HCT116 (cell line): ENCODE data around the gene MCOLN1. TPM values are rescaled to one million over a fixed set of nuclear protein-coding genes. Genes with fewer than 3 reads are reported as not detected.

Source experiments
- ATAC-seq: fragments of 200-7000 bp; cut with Tn5 transposase; 2 replicates; pipeline ENCODE4 v1.9.1; 2020; ENCODE audit warnings: mild to moderate bottlenecking, moderate library complexity
- BruUV-seq: library from RNA; stranded (reverse); fragments of 400-500 nt; replicated peaks from 2 replicates; lab custom pipeline; 2021; lab: Mats Ljungman, UMichigan
- CTCF ChIA-PET: fragments of 300-600 bp; sonication (Branson Sonifier 250); formaldehyde crosslinking; loops from one replicate; lab custom pipeline; 2021; ENCODE audit warnings: antibody characterized with exemption; lab: Charles Lee
- POLR2A ChIA-PET: fragments of 300-600, 350-600 bp; sonication (Branson Sonifier 250); formaldehyde crosslinking; loops from one replicate; lab custom pipeline; 2021; ENCODE audit warnings: antibody characterized with exemption; lab: Charles Lee
- RAD21 ChIA-PET, 2 experiments: fragments of 300-600 bp; sonication (Branson Sonifier 250); formaldehyde crosslinking; loops; one replicate each; lab custom pipeline; 2023; ENCODE audit warnings: low total read pairs in 2 of 2; ENCODE audit not compliant: uncharacterized antibody in 2 of 2, unreplicated experiment in 2 of 2, low non-redundant PET in 1 of 2; lab: Charles Lee
- DNase-seq: peaks from one replicate; pipeline ENCODE4 v3.0.0-alpha.2; 2010; ENCODE audit warnings: low read depth, low spot score
- H2AFZ ChIP-seq: fragments of 200-600 bp; shearing (Covaris generic), sonication (generic); 2 replicates; pipeline ENCODE4 v1.6.1; 2017; ENCODE audit warnings: low read depth, mixed run types, mixed read lengths, antibody characterized with exemption, low read length; ENCODE audit not compliant: poor library complexity, severe bottlenecking
- H3K27ac ChIP-seq: 2 replicates; pipeline ENCODE4 v1.5.1; 2012; ENCODE audit warnings: low read depth, low read length
- H3K27me3 ChIP-seq: fragments of 200-600 bp; sonication (generic); 2 replicates; pipeline ENCODE4 v1.6.1; 2016; ENCODE audit warnings: mixed run types, low read length, mixed read lengths; ENCODE audit not compliant: insufficient read depth
- H3K36me3 ChIP-seq, 2 experiments: fragments of 200-500 bp in 1 of 2; fragments of 200-600 bp in 1 of 2; sonication (Bioruptor generic) in 1 of 2; sonication (generic) in 1 of 2; 2 replicates each; pipeline versions ENCODE4 v1.5.1 to v1.6.1; 2014 to 2016; ENCODE audit warnings: low read length in 2 of 2, inconsistent platforms in 1 of 2, mixed read lengths in 1 of 2, mixed run types in 1 of 2; ENCODE audit not compliant: insufficient read depth in 2 of 2, control insufficient read depth in 1 of 2
- H3K4me1 ChIP-seq, 2 experiments: fragments of 200-600 bp in 1 of 2; sonication (generic) in 1 of 2; 2 replicates each; pipeline versions ENCODE4 v1.5.1 to v1.6.1; 2012 to 2017; ENCODE audit warnings: low read length in 2 of 2, inconsistent platforms in 1 of 2, mild to moderate bottlenecking in 1 of 2, mixed read lengths in 1 of 2, mixed run types in 1 of 2, moderate library complexity in 1 of 2; ENCODE audit not compliant: insufficient read depth in 2 of 2, control insufficient read depth in 1 of 2
- H3K4me2 ChIP-seq: fragments of 200-600 bp; sonication (generic); 2 replicates; pipeline ENCODE4 v1.6.1; 2017; ENCODE audit warnings: mixed run types, low read length, mixed read lengths
- H3K4me3 ChIP-seq, 2 experiments: fragments of 200-600 bp in 1 of 2; sonication (generic) in 1 of 2; replicated peaks in 1 of 2; 2 replicates each; pipeline ENCODE4 v1.5.1; 2011 to 2016; ENCODE audit warnings: low read length in 2 of 2, control low read depth in 1 of 2, low read depth in 1 of 2, mild to moderate bottlenecking in 1 of 2, mixed read lengths in 1 of 2, mixed run types in 1 of 2
- H3K79me2 ChIP-seq: fragments of 200-600 bp; sonication (generic); 2 replicates; pipeline ENCODE4 v1.6.1; 2017; ENCODE audit warnings: mild to moderate bottlenecking, mixed run types, low read length, moderate library complexity, mixed read lengths; ENCODE audit not compliant: insufficient read depth
- H3K9ac ChIP-seq: fragments of 200-600 bp; sonication (generic); 2 replicates; pipeline ENCODE4 v1.6.1; 2016; ENCODE audit warnings: low read length, mixed read lengths
- H3K9me2 ChIP-seq: fragments of 200-600 bp; sonication (generic), shearing (Covaris generic); 2 replicates; pipeline ENCODE4 v1.6.1; 2017; ENCODE audit warnings: mixed run types, mild to moderate bottlenecking, moderate library complexity; ENCODE audit not compliant: insufficient read depth
- H3K9me3 ChIP-seq, 2 experiments: fragments of 200-500 bp in 1 of 2; fragments of 200-600 bp in 1 of 2; sonication (Bioruptor generic) in 1 of 2; sonication (generic) in 1 of 2; 2 replicates each; pipeline ENCODE4 v1.6.1; 2014 to 2017; ENCODE audit warnings: low read length in 2 of 2, mixed read lengths in 2 of 2, inconsistent platforms in 1 of 2, low read depth in 1 of 2, mild to moderate bottlenecking in 1 of 2, mixed run types in 1 of 2, moderate library complexity in 1 of 2; ENCODE audit not compliant: control insufficient read depth in 1 of 2, insufficient read depth in 1 of 2
- H4K20me1 ChIP-seq: fragments of 200-600 bp; sonication (generic), shearing (Covaris generic); 2 replicates; pipeline ENCODE4 v1.6.1; 2017; ENCODE audit warnings: mixed run types, mild to moderate bottlenecking, moderate library complexity; ENCODE audit not compliant: insufficient read depth
- ATF3 ChIP-seq: IDR thresholded peaks from 2 replicates; pipeline ENCODE4 v1.6.1; 2012
- CEBPB ChIP-seq: IDR thresholded peaks from 2 replicates; pipeline ENCODE4 v1.6.1; 2012; ENCODE audit warnings: low read depth
- CTCF ChIP-seq, 3 experiments: fragments of 200-600 bp in 1 of 3; sonication (generic) in 1 of 3; IDR thresholded peaks in 2 of 3; conservative IDR thresholded peaks in 1 of 3; 2 replicates each; pipeline ENCODE4 v1.5.1; 2012 to 2017; ENCODE audit warnings: low read depth in 2 of 3, low read length in 2 of 3, antibody characterized with exemption in 1 of 3, borderline replicate concordance in 1 of 3, control low read depth in 1 of 3, mild to moderate bottlenecking in 1 of 3, mixed read lengths in 1 of 3, mixed run types in 1 of 3, moderate library complexity in 1 of 3; ENCODE audit not compliant: insufficient read depth in 1 of 3
- EZH2 ChIP-seq: fragments of 200-600 bp; sonication (generic); IDR thresholded peaks from 2 replicates; pipeline ENCODE4 v1.6.1; 2017; ENCODE audit warnings: antibody characterized with exemption, mixed run types
- EZH2phosphoT487 ChIP-seq: fragments of 200-600 bp; IDR thresholded peaks from 2 replicates; pipeline ENCODE4 v1.6.1; 2018; ENCODE audit warnings: antibody characterized with exemption, borderline replicate concordance
- JUND ChIP-seq: IDR thresholded peaks from 2 replicates; pipeline ENCODE4 v1.6.1; 2012
- MAX ChIP-seq: IDR thresholded peaks from 2 replicates; pipeline ENCODE4 v1.6.1; 2012
- POLR2AphosphoS5 ChIP-seq: IDR thresholded peaks from 2 replicates; pipeline ENCODE4 v1.6.1; 2011; ENCODE audit warnings: mild to moderate bottlenecking, low read depth, low read length, moderate library complexity
- SP1 ChIP-seq: IDR thresholded peaks from 2 replicates; pipeline ENCODE4 v1.6.1; 2012; ENCODE audit warnings: low read depth
- SRF ChIP-seq: IDR thresholded peaks from 2 replicates; pipeline ENCODE4 v1.6.1; 2012; ENCODE audit warnings: low read depth
- YY1 ChIP-seq: IDR thresholded peaks from 2 replicates; pipeline ENCODE4 v1.6.1; 2011; ENCODE audit warnings: low read length, low read depth, moderate library complexity, mild to moderate bottlenecking; ENCODE audit not compliant: insufficient replicate concordance; ENCODE audit errors: extremely low read depth
- ZBTB33 ChIP-seq: IDR thresholded peaks from 2 replicates; pipeline ENCODE4 v1.6.1; 2011; ENCODE audit warnings: mild to moderate bottlenecking, low read length, moderate library complexity; ENCODE audit not compliant: insufficient replicate concordance; ENCODE audit errors: extremely low read depth
- intact Hi-C: fragments of 100-400 bp; cut with micrococcal nuclease; formaldehyde crosslinking; loops from 2 replicates; pipeline ENCODE4 v1.10.0; 2022
- total RNA-seq: library from RNA; stranded (reverse); gene quantifications from one replicate; pipeline ENCODE4 v1.2.1, GENCODE V29; 2021; ENCODE audit not compliant: unreplicated experiment

The MCOLN1 gene
- total RNA-seq, 1 experiment from 2014 or later: 19.1 TPM

GRCh38 chr19:7545904-7546303, 23.5 kb downstream of the MCOLN1 start:
- Histone ChIP-seq H3K4me1 (peaks cover 0 to 8% of the 10 kb centered on the region in 2 experiments; a peak in 3 of 4 replicates), H3K4me2 (no peak overlapping the region), H3K79me2 (no peaks in the 10 kb centered on the region), H3K27me3 (no peaks in the 10 kb centered on the region), H2AFZ (no peak overlapping the region), H4K20me1 (no peaks in the 10 kb centered on the region), H3K9me2 (no peaks in the 10 kb centered on the region), H3K36me3 (peaks cover 2 to 20% of the 10 kb centered on the region in 2 experiments; a peak in 3 of 4 replicates), H3K4me3 (no peak overlapping the region), H3K9me3 (no peaks in the 10 kb centered on the region), H3K27ac (no peak overlapping the region), H3K9ac (no peak overlapping the region)
- no peak for TF ChIP-seq ATF3
- no peak for TF ChIP-seq YY1
- no peak for TF ChIP-seq ZBTB33
- no peak for TF ChIP-seq EZH2phosphoT487
- TF ChIP-seq POLR2AphosphoS5: no peak
- TF ChIP-seq MAX: no peak
- no peak for TF ChIP-seq CTCF (IDR thresholded peaks at IDR 0.05 in 2 of 3, conservative IDR thresholded peaks at IDR 0.05 in 1 of 3; ENCODE audit: borderline replicate concordance in 1 of 3, insufficient read depth in 1 of 3, low read depth in 2 of 3, low read length in 2 of 3)
- no peak for TF ChIP-seq JUND
- no peak for TF ChIP-seq EZH2
- TF ChIP-seq SP1: no peak
- no peak for TF ChIP-seq SRF
- no peak for TF ChIP-seq CEBPB
- DNase-seq (no peak), ATAC-seq (no peak)
- ChIA-PET POLR2A (no interaction called here), CTCF (no interaction called here), RAD21 (no interaction called here)
- intact Hi-C loops: no loop called here
- BruUV-seq: no TSS peak
